NCI-H2171 (cell line): Measurements from ENCODE around the gene FAS.

Experiments
- DNase-seq: peaks from one replicate; lab custom pipeline; 2025; lab: John Stamatoyannopoulos, UW

The FAS gene

DNA sequence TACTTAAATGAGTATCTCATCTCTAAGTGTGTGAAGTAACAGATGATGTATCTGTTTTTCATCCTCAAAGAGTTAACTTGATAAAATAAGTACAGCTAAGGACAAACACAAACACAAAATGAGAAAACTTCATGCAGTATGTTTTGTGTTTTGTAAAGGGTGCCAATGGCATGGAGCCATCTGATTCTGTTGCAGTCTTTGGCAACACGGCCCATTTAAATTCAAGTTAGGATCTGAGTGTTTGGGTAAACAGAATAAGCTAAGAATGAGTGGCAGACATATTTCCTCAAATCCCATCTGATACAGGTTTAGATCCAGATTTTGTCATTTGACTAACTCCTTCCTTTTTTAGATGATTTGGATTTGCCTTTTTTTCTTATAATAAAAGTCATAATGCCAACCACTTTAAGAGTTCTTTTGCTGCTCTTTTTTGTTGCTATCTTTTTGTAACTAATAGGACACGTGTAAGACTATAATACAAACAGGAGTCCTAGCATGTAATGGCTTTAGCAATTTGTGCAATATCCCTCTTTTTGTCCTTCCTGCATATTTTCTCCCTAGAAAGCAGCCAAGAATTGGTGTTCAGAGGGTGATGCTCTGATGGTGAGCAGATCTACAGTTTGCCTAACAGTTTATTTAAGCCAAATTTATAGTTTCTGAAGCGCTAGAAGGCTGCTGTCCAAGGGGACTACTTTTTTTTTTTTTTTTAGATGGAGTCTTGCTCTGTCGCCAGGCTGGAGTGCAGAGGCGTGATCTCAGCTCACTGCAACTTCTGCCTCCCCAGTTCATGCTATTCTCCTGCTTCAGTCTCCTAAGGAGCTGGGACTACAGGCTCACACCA lies 19.2 kb upstream of the FAS start:
- DNase-seq = no peak

DNA sequence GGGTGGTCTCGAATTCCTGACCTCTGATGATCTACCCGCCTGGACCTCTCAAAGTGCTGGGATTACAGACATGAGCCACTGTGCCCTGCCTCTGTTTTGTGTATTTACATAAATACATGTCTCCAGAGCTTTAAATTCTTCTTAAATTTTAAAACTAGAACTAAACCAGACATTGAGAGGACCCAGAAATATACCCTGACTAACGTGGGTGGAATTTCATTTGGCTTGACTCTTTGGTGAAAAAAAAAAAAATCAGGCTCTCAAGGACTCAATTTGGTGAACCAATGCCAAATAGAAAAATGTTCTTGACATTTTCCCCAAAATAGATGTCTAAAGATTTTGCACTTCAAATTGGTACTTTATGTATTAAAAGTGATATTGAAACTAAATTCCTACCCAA lies 16.6 kb upstream of the FAS start:
- no peak for DNase-seq

DNA sequence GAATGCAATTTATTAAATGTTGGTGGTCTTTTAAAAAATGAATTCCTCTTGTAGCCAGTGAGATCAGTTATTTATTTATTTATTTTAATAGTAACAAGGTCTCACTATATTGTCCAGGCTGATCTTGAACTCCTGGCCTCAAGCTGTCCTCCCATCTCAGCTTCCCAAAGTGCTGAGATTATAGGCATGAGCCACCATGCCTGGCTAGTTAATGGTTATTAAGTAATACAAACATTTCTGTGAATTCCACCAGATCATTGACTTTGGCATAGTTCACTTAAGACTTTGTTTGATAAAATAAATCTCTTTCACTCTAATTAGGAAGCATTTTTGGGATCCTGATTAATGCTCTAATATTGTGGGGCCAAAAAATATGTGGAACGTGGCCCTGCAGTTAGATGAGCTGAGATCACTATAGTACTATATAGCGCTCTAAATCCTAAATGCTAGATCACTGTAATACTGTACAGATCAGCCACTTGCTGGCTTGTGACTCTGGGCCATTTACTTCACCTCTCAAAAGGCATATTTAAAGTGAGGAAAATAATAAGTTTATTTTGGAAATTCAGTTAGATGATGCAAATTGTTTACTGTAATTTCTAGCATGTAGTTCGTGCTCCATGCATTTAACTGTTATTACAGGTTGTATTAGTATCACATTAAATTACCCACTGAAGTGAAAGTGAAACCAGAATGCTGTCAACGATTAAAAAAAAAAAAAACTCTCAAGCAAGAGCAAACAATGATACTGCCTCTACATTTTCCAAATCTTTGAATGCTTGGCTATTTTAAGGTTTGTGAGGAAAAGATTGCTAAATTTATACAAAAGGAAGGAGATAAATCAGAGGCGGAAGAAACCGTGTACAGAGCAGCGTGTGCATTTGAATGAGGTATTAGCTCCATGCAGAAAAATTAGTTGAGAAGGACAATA lies 15.9 kb upstream of the FAS start:
- DNase-seq = no peak

DNA sequence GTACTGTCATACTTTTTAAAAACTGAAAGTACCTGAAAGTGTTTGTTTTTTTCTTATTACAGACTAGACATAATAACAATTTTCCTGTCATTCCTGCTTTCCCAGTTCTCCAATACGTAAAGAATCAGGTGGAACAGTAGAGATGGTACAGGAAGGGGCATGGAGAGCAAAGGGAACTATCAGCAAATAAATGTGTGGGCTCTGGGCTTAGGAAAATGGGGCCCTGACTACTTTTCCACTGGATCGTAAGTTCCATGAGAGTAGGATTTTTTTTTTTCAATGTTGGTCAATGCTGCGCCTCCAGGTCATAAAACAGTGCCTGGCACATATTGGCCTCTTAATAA lies 15.2 kb upstream of the FAS start:
- DNase-seq = no peak

DNA sequence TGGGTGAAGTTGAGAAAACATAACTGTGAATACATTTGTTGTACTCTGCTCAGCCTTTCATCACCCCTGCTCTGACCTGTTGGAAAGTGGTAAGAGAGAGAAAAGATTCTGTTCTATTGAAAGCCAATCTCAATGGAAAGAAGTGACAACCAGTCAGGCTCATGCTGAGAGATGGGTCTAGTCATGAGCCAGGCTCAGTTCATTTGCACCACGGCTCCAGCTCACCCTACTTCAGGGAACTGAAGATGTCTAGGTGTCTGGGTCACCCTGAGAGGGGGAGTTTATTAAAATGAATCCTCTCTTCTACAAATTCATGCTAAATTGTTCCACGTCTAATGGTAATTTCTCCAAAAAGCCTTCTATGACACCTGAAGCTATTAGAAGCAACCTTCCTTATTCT lies 12.1 kb upstream of the FAS start:
- no peak for DNase-seq

- no peak for DNase-seq
These were observed 11.4 kb upstream of the FAS start for GRCh38 chr10:88979153-88979562.

GRCh38 chr10:88979603-88980002 lies 11.0 kb upstream of the FAS start:
- no peak for DNase-seq

DNA sequence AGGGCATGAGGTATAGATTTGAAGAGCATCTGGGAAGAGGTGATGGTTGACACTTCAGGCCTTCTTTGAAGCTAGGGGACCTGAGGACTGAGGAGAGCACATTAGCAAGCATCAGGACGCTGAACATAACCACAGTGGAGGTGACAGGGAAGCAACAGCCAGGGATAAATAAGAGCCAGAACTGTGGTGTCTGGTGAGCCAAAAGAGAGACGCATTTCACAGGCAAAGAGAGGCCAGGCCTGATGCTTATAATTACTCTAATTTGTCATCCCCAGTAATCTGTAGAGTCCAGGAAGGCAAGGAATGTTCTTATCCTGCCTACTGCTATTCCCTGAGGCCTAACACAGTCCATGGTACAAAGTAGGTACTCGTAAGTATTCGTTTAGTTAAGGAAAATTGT lies 10.4 kb upstream of the FAS start:
- DNase-seq = no peak

DNA sequence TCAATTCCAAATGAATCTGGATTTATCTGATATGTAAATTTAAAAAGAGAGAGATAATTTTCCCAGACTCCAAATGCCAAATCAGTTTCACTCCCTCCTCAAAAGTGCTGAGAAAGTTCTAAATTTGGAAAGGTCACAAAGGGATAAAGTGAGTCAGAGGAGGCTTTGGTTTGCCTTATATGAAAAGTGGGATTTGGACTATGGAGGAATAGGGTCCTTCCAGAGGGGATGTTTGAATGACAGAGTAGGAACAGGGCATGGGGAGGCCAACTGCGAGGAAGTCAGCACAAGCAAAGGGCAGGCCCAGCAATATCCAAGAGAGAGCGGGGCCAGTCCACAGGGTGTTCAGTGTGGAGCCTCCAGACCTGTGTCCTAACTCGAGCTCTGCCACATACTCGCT lies 9.8 kb upstream of the FAS start:
- DNase-seq = no peak

DNA sequence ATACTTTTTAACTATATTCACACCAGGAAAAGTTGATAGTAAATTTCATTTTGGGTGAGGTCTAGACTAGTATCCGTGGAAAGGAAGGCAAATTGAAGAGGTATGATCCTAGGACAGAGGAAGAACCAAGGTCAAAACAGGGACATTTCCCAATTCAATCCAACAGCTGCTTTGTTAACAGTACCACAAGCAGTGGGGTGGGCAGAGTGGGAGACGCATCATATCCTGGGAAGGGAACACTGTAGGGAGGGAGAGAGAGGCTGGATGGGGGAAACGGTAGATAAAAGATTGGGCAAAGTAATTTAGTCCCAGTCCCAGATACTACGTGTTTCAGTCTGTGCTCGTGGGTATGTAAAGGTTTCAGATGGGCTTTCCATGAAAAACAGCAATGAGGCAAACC lies 9.2 kb upstream of the FAS start:
- DNase-seq = no peak

DNA sequence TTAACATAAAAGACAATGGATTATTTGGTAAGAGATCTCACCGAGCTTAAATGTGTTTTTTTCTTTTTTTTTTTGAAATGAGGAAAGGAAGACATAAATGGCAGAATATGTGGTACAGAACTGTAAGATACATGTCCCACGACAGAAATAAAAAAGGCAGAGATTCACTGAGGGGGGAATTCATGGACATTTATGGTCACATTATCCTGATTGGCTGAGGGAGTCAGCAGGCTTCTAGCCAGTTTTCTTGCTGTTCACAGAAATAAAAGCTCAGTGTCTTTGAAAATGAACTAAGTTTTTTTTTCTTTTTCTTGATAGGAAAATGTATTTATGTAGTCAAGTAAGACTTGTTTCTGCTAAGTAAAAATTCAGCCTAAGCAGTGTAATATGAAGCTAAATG lies 8.2 kb upstream of the FAS start:
- no peak for DNase-seq

GRCh38 chr10:88983206-88983605 lies 7.4 kb upstream of the FAS start:
- no peak for DNase-seq

DNA sequence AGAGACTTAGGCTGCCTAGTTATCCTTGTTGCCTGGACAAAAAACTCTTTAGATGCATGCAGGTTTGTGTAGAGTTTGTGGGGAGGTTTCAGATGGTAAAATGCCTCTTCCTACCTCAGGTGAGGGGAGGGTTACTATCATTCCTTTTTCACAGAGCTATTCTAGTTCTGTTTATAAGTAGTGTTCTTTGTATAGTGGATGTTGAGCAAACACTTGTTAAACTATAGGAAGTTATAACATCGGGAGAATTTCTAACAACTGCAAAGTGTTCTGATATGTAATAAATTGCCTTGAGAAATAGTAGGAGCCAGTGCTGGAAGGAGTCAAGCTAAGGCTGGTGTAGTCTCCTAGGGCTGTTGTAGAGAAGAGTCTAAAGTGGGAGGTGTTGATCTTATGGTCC lies 6.7 kb upstream of the FAS start:
- DNase-seq = no peak

DNA sequence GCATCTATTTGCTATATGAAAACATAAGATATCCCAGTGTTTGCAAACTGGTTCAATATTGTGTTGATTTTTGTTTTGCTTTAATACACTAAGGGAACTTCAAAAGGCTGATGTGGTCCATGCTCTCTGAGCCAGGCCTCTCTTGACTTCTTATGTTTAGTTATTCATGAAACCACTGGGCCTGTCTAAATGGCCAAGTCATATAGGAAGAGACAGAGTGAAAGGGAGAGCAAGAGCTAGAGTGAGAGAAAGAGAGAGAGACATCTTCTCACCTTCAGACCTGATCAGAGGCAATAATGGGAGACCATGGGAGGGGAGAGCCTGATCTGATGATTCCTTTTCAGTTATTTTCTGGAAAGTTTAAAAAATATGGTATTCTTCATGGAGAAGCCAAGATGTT lies 6.1 kb upstream of the FAS start:
- DNase-seq = no peak

- no peak for DNase-seq
These were observed 3.9 kb upstream of the FAS start for GRCh38 chr10:88986549-88987242.

DNA sequence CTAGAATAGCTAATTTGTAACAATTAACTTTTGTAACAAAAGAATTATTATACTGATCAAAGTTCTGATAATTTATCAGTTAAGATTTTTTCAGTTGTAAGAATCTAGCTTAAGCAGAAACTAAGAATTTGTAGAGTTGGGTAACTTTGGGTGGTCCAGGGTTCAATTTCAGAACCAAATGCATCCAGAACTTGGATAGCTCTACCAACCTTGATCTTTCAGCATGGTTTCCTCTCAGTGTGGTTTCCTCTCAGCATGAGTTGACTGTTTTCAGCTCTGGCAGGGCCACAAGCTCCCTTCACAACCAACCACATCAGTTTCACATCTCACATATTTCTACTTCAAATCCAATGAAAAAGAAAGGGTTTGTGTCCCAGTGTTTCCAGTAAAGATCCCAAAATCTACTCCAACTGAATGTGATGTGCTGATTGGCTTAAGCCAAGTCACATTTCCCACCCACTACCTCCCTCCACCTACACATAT lies 3.3 kb upstream of the FAS start:
- DNase-seq = no peak

DNA sequence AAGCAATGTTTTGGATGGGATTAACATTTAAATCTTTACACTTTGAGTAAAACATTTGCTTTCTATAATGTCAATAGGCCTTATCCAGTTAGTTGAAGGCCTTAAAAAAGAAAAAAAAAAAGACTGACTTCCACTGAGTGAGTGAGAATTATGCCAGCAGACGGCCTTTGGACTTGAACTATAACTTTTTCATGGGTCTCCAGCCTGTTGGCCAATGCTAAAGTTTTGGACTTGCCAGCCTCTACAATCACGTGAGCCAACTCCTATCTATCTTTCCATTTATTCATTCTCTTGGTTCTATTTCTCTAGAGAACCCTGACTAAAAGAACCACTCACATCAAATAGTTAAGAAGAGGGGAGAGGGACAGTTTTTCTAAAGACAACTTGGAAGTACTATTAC lies 2.8 kb upstream of the FAS start:
- no peak for DNase-seq

DNA sequence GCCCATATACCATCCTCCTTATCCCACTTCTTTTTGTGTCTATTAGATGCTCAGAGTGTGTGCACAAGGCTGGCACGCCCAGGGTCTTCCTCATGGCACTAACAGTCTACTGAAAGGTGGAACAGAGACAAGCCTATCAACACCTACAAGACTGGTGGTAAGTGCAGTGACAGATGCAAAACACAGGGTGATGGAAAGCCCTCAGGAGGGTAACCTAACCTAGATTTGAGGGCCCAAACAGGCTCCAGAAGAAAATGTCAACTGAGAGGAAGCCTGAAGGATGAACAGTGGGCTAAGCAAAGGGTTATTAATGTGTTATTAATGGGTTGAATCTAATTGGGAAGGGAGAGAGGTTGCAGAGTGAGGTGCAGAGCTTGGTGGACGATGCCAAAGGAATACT lies 1.2 kb upstream of the FAS start:
- DNase-seq = no peak

DNA sequence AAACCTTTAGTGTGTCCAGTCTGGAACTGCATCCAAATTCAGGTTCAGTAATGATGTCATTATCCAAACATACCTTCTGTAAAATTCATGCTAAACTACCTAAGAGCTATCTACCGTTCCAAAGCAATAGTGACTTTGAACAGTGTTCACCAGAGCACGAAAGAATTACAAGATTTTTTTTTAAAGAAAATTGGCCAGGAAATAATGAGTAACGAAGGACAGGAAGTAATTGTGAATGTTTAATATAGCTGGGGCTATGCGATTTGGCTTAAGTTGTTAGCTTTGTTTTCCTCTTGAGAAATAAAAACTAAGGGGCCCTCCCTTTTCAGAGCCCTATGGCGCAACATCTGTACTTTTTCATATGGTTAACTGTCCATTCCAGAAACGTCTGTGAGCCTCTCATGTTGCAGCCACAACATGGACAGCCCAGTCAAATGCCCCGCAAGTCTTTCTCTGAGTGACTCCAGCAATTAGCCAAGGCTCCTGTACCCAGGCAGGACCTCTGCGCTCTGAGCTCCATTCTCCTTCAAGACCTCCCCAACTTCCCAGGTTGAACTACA lies 694 bp upstream of the FAS start:
- DNase-seq = no peak

- no peak for DNase-seq
These were observed 732 bp downstream of the FAS start for GRCh38 chr10:88991161-88991898.

DNA sequence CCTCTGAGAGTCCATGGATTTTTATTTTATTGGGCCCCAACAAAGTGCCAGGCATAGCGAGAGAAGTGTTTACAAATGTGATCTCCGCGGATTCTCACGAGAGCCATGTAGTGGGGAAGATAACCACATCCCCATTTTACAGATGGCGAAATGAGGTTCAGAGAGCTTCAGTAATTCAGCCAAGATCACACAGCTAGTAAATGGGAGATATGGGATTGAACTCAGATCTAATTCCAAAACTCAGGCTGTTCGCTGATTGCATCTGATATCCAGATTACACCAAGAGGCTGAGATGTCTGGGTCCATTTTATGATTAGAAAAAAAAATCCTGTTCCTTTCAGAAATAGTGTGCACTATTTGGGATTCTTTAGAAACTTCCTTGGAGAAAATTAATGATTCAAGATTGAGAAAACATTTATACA lies 1.3 kb downstream of the FAS start:
- DNase-seq = no peak
